HPDE6-E6E7 (cell line): ENCODE results near the gene RAB1A.
"Not testable (repeated sequence)": the region's sequence is repeated elsewhere in the genome, so short reads cannot be mapped to it uniquely, and the experiment has no call there.

Source experiments
- DNase-seq: peaks from one replicate; pipeline ENCODE4 v3.0.0; 2011; ENCODE audit warnings: missing footprints; ENCODE audit errors: extremely low spot score

Gene RAB1A

GRCh38 chr2:65129826-65130663 is at the start of gene RAB1A:
TSS of gene RAB1A (minus strand) at chr2:65130106. CDS start at chr2:65129915, 191 bp downstream.
- peak; percentile 96 for DNase-seq

- no peak for DNase-seq
Measured at GRCh38 chr2:65177751-65178442, 48.0 kb upstream of the RAB1A start.

GRCh38 chr2:65175894-65176530 is 46.1 kb upstream of the RAB1A start:
- DNase-seq: no peak

- DNase-seq: not testable (repeated sequence)
Measured at GRCh38 chr2:65174031-65174430, 44.1 kb upstream of the RAB1A start.

GRCh38 chr2:65172994-65173790 is 43.3 kb upstream of the RAB1A start:
- DNase-seq: no peak

GRCh38 chr2:65170611-65171477 is 40.9 kb upstream of the RAB1A start:
- DNase-seq: not testable (repeated sequence)

- DNase-seq: no peak
Measured at GRCh38 chr2:65169760-65170136, 39.8 kb upstream of the RAB1A start.

- DNase-seq: no peak
Measured at GRCh38 chr2:65165558-65165957, 35.7 kb upstream of the RAB1A start.

- DNase-seq: no peak
Measured at GRCh38 chr2:65164426-65164891, 34.6 kb upstream of the RAB1A start.

- DNase-seq: no peak
Measured at GRCh38 chr2:65161551-65162100, 31.7 kb upstream of the RAB1A start.

- DNase-seq: no peak
Measured at GRCh38 chr2:65159906-65160305, 30.0 kb upstream of the RAB1A start.

- DNase-seq: no peak
Measured at GRCh38 chr2:65159261-65159660, 29.4 kb upstream of the RAB1A start.

GRCh38 chr2:65158557-65158956 is 28.7 kb upstream of the RAB1A start:
- DNase-seq: no peak

- not testable (repeated sequence) for DNase-seq
Measured at GRCh38 chr2:65157856-65158255, 27.9 kb upstream of the RAB1A start.

- DNase-seq: no peak
Measured at GRCh38 chr2:65156041-65156440, 26.1 kb upstream of the RAB1A start.

- DNase-seq: no peak
Measured at GRCh38 chr2:65153515-65153914, 23.6 kb upstream of the RAB1A start.

GRCh38 chr2:65146078-65146477 is 16.2 kb upstream of the RAB1A start:
- DNase-seq: no peak

GRCh38 chr2:65144571-65144970 is 14.7 kb upstream of the RAB1A start:
- DNase-seq: no peak

GRCh38 chr2:65142515-65142914 is 12.6 kb upstream of the RAB1A start:
- no peak for DNase-seq

GRCh38 chr2:65137197-65137775 is 7.4 kb upstream of the RAB1A start:
- DNase-seq: no peak
